Measurements from ENCODE around the gene SUN2. TPM values are rescaled to one million over a fixed set of nuclear protein-coding genes. Genes with fewer than 3 reads are reported as not detected.
A peak's percentile ranks its signal among the peaks of the same experiment; 100 is the strongest.

SUN2 gene
- total and polyA plus RNA-seq, 4 donors: 95.4 to 495 (median 289) TPM

- 1% methylated on average over 4 of the region's 4 CpGs for WGBS, 2 donors
- DNase-seq: no peak
- ATAC-seq (ENCODE audit: low FRiP score): no peak
- H3K27me3 ChIP-seq (ENCODE audit: control insufficient read depth in 1 of 2, insufficient read depth in 2 of 2, low read length in 1 of 2): no peaks in the 10 kb centered on the region
- intact Hi-C loops (cut with DNase I): no loop called here
- no peaks in the 10 kb centered on the region for H3K36me3 ChIP-seq (ENCODE audit: control insufficient read depth in 1 of 2, insufficient read depth in 2 of 2, low read length in 1 of 2)
- no peak overlapping the region for H3K27ac ChIP-seq (ENCODE audit: low read depth in 1 of 2, low read length in 2 of 2)
- H3K4me1 ChIP-seq (ENCODE audit: control insufficient read depth in 1 of 2, insufficient read depth in 2 of 2, low read length in 2 of 2): peaks cover 0 to 8% of the 10 kb centered on the region in 2 donors
- H3K4me3 ChIP-seq (ENCODE audit: low read length in 2 of 2): peak overlapping the region; percentile 94
- H3K9me3 ChIP-seq (ENCODE audit: control insufficient read depth, low read length): no peaks in the 10 kb centered on the region
These were observed 49.0 kb downstream of the SUN2 start for GRCh38 chr22:38706901-38707195.

- H3K4me1 ChIP-seq (ENCODE audit: control insufficient read depth in 1 of 2, insufficient read depth in 2 of 2, low read length in 2 of 2): peaks cover 0 to 8% of the 10 kb centered on the region in 2 donors
- H3K27me3 ChIP-seq (ENCODE audit: control insufficient read depth in 1 of 2, insufficient read depth in 2 of 2, low read length in 1 of 2): no peaks in the 10 kb centered on the region
- no peaks in the 10 kb centered on the region for H3K36me3 ChIP-seq (ENCODE audit: control insufficient read depth in 1 of 2, insufficient read depth in 2 of 2, low read length in 1 of 2)
- DNase-seq (peak; percentile 70 to 86), ATAC-seq (ENCODE audit: low FRiP score) (peak; percentile 31)
- H3K4me3 ChIP-seq (ENCODE audit: low read length in 2 of 2): peak overlapping the region; percentile 94
- 0% methylated on average over 46 to 80 of the region's 80 CpGs for WGBS, 2 donors
- intact Hi-C loops (cut with DNase I): no loop called here
- no peaks in the 10 kb centered on the region for H3K9me3 ChIP-seq (ENCODE audit: control insufficient read depth, low read length)
- peak overlapping the region; percentile 87 to 91 for H3K27ac ChIP-seq (ENCODE audit: low read depth in 1 of 2, low read length in 2 of 2)
These were observed 49.5 kb downstream of the SUN2 start for GRCh38 chr22:38706101-38706900.

GRCh38 chr22:38705235-38706100, 50.3 kb downstream of the SUN2 start, which contains the start of gene GTPBP1:
Gene GTPBP1 (plus strand): TSS chr22:38705944. CDS start chr22:38705956, 12 bp downstream.
- ATAC-seq (ENCODE audit: low FRiP score) (peak; percentile 95), DNase-seq (peak; percentile 97 to 99)
- Histone ChIP-seq H3K9me3 (ENCODE audit: control insufficient read depth, low read length) (no peaks in the 10 kb centered on the region), H3K27me3 (ENCODE audit: control insufficient read depth in 1 of 2, insufficient read depth in 2 of 2, low read length in 1 of 2) (no peaks in the 10 kb centered on the region), H3K27ac (ENCODE audit: low read depth in 1 of 2, low read length in 2 of 2) (peak within 1 kb of the TSS; percentile 87 to 91), H3K36me3 (ENCODE audit: control insufficient read depth in 1 of 2, insufficient read depth in 2 of 2, low read length in 1 of 2) (no peaks in the 10 kb centered on the region), H3K4me3 (ENCODE audit: low read length in 2 of 2) (peak within 1 kb of the TSS; percentile 94), H3K4me1 (ENCODE audit: control insufficient read depth in 1 of 2, insufficient read depth in 2 of 2, low read length in 2 of 2) (peaks cover 0 to 8% of the 10 kb centered on the region in 2 donors)
- intact Hi-C loops (cut with DNase I): loop anchor here in 1 of 2 donors (1.0 to 2.0 kb wide), 2 partner anchors 13 to 49 kb away; partner anchors contain the start of gene SUN2
- WGBS, 2 donors: 0% methylated on average over 55 of the region's 55 CpGs

- Histone ChIP-seq H3K9me3 (ENCODE audit: control insufficient read depth, low read length) (no peaks in the 10 kb centered on the region), H3K27ac (ENCODE audit: low read depth in 1 of 2, low read length in 2 of 2) (peak overlapping the region in 1 of 2 donors; percentile 50), H3K36me3 (ENCODE audit: control insufficient read depth in 1 of 2, insufficient read depth in 2 of 2, low read length in 1 of 2) (no peaks in the 10 kb centered on the region), H3K4me3 (ENCODE audit: low read length in 2 of 2) (no peak overlapping the region), H3K27me3 (ENCODE audit: control insufficient read depth in 1 of 2, insufficient read depth in 2 of 2, low read length in 1 of 2) (no peaks in the 10 kb centered on the region), H3K4me1 (ENCODE audit: control insufficient read depth in 1 of 2, insufficient read depth in 2 of 2, low read length in 2 of 2) (peaks cover 0 to 8% of the 10 kb centered on the region in 2 donors)
- ATAC-seq (ENCODE audit: low FRiP score) (no peak), DNase-seq (no peak)
- intact Hi-C loops (cut with DNase I): loop anchor here in 1 of 2 donors (1.0 to 2.0 kb wide), 2 partner anchors 14 to 50 kb away; partner anchors contain the start of gene SUN2
- WGBS, 2 donors: 15% methylated on average over 10 of the region's 10 CpGs
These were observed 51.1 kb downstream of the SUN2 start for GRCh38 chr22:38704654-38705234.

GRCh38 chr22:38700789-38701628, 54.8 kb downstream of the SUN2 start, which contains the start of gene JOSD1:
Gene JOSD1 (minus strand): TSS chr22:38700943. CDS start chr22:38699987, 956 bp downstream.
- intact Hi-C loops (cut with DNase I): no loop called here
- WGBS, 2 donors: 0% methylated on average over 61 to 94 of the region's 94 CpGs
- Histone ChIP-seq H3K4me3 (ENCODE audit: low read length in 2 of 2) (peak within 1 kb of the TSS; percentile 53 to 73), H3K4me1 (ENCODE audit: control insufficient read depth in 1 of 2, insufficient read depth in 2 of 2, low read length in 2 of 2) (peaks cover 2 to 11% of the 10 kb centered on the region in 2 donors), H3K27ac (ENCODE audit: low read depth in 1 of 2, low read length in 2 of 2) (peak within 1 kb of the TSS; percentile 78 to 87), H3K9me3 (ENCODE audit: control insufficient read depth, low read length) (no peaks in the 10 kb centered on the region), H3K36me3 (ENCODE audit: control insufficient read depth in 1 of 2, insufficient read depth in 2 of 2, low read length in 1 of 2) (no peaks in the 10 kb centered on the region), H3K27me3 (ENCODE audit: control insufficient read depth in 1 of 2, insufficient read depth in 2 of 2, low read length in 1 of 2) (no peaks in the 10 kb centered on the region)
- ATAC-seq (ENCODE audit: low FRiP score): peak; percentile 81
- peak; percentile 97 to 99 for DNase-seq

GRCh38 chr22:38700270-38700788, 55.5 kb downstream of the SUN2 start:
- 0 to 1% methylated on average over 37 to 57 of the region's 57 CpGs for WGBS, 2 donors
- no peaks in the 10 kb centered on the region for H3K9me3 ChIP-seq (ENCODE audit: control insufficient read depth, low read length)
- peak overlapping the region; percentile 53 to 73 for H3K4me3 ChIP-seq (ENCODE audit: low read length in 2 of 2)
- no peaks in the 10 kb centered on the region for H3K36me3 ChIP-seq (ENCODE audit: control insufficient read depth in 1 of 2, insufficient read depth in 2 of 2, low read length in 1 of 2)
- peaks cover 2 to 12% of the 10 kb centered on the region in 2 donors for H3K4me1 ChIP-seq (ENCODE audit: control insufficient read depth in 1 of 2, insufficient read depth in 2 of 2, low read length in 2 of 2)
- H3K27me3 ChIP-seq (ENCODE audit: control insufficient read depth in 1 of 2, insufficient read depth in 2 of 2, low read length in 1 of 2): no peaks in the 10 kb centered on the region
- intact Hi-C loops (cut with DNase I): no loop called here
- H3K27ac ChIP-seq (ENCODE audit: low read depth in 1 of 2, low read length in 2 of 2): peak overlapping the region; percentile 78 to 87
- DNase-seq (peak; percentile 84 to 92), ATAC-seq (ENCODE audit: low FRiP score) (peak; percentile 65)

GRCh38 chr22:38699784-38700183, 56.0 kb downstream of the SUN2 start:
- DNase-seq (no peak), ATAC-seq (ENCODE audit: low FRiP score) (no peak)
- Histone ChIP-seq H3K36me3 (ENCODE audit: control insufficient read depth in 1 of 2, insufficient read depth in 2 of 2, low read length in 1 of 2) (no peaks in the 10 kb centered on the region), H3K4me1 (ENCODE audit: control insufficient read depth in 1 of 2, insufficient read depth in 2 of 2, low read length in 2 of 2) (peaks cover 2 to 17% of the 10 kb centered on the region in 2 donors), H3K27ac (ENCODE audit: low read depth in 1 of 2, low read length in 2 of 2) (peak overlapping the region; percentile 8 to 78), H3K27me3 (ENCODE audit: control insufficient read depth in 1 of 2, insufficient read depth in 2 of 2, low read length in 1 of 2) (no peaks in the 10 kb centered on the region), H3K9me3 (ENCODE audit: control insufficient read depth, low read length) (no peaks in the 10 kb centered on the region), H3K4me3 (ENCODE audit: low read length in 2 of 2) (peak overlapping the region; percentile 36 to 73)
- WGBS, 2 donors: 3 to 6% methylated on average over 6 of the region's 6 CpGs
- intact Hi-C loops (cut with DNase I): no loop called here

Measured in aorta (tissue), 5 donors.